Right atrium auricular region (tissue), 2 donors: Measurements from ENCODE around the gene MED13. TPM values are rescaled to one million over a fixed set of nuclear protein-coding genes. Genes with fewer than 3 reads are reported as not detected.

ENCODE experiments used
- DNase-seq: peaks from one replicate; pipeline ENCODE4 v3.0.0-alpha.2; 2019; ENCODE audit warnings: low spot score
- H3K27ac ChIP-seq, 2 donors: fragments of 200-600 bp; sonication (generic); 1 replicate in 1 of 2; 2 replicates in 1 of 2; pipeline ENCODE4 v1.5.1; 2016 to 2019
- H3K27me3 ChIP-seq, 2 donors: fragments of 200-600 bp; sonication (generic); one replicate each; pipeline versions ENCODE4 v1.5.1 to v1.6.0; 2017 to 2019
- H3K36me3 ChIP-seq: fragments of 200-600 bp; sonication (generic); one replicate; pipeline ENCODE4 v1.5.1; 2016
- H3K4me1 ChIP-seq, 2 donors: fragments of 200-600 bp; sonication (generic); one replicate each; pipeline versions ENCODE4 v1.5.1 to v1.6.0; 2017 to 2019
- H3K4me3 ChIP-seq, 2 donors: fragments of 200-600 bp; sonication (generic); 1 replicate in 1 of 2; 2 replicates in 1 of 2; pipeline ENCODE4 v1.5.1; 2017 to 2019; ENCODE audit warnings: mild to moderate bottlenecking in 1 of 2, moderate library complexity in 1 of 2
- H3K9me3 ChIP-seq, 2 donors: fragments of 200-600 bp; sonication (generic); one replicate each; pipeline ENCODE4 v1.5.1; 2019
- total RNA-seq, 2 donors: library from RNA; depleted of rRNA; stranded (reverse); fragments of >200 nt; gene quantifications; one replicate each; pipeline ENCODE4 v1.1.0, GENCODE V29; 2016
- TF ChIP-seq, protein P1 (sequence below), 2 donors: fragments of 200-600 bp; sonication (generic); IDR thresholded peaks; one replicate each; pipeline ENCODE4 v1.5.1; 2019; ENCODE audit warnings: antibody characterized with exemption in 2 of 2

MED13 gene
- total RNA-seq, 2 donors from 2014 or later = 33.2 to 42.4 TPM

DNA sequence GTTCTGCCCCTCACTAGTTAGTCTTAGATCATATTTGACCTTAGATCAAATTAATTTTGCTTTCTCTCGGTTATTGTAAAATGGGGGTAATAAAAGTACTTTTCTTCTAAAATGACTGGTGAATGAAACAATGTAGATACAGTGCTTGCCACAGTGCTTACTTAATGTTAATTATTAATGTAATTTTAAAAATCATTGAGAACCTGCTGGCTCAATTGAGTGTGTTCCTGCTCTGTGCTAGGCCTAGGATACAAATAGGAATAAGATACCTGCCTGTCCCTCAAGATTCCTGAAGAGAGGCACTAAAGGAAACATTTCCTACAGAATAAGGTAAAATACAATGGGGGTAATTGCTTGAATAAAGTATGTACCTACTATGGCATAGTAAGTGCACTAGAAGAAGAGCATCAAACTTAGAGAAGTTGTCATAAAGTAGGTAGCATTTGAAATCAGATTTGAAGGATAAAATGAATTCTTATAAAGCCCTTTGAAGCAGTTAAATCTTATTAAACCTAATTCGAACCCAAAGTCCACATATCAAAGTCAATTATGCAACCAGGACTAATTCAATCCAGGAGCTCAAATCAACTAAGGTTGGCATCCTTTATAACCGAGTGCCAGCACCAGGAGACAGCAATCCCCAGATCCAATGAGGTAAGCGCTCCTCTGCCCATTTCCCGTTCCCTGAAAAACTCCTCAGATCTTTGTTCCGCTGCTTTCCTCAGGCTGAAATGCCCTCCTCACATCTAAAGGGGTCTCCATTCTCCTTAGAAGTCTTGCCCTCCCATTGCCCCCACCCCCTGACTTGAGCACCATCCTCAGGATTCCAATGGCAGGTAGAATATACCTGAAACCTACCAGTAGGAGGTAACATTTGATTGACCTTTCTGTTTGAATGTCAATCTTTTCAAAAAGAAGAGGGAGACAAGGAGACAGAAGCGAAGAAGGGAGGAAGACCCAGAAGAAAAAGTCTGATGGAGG, 2.4 kb upstream of the MED13 start:
- no peak for DNase-seq
- H3K4me1 ChIP-seq = peaks cover 0 to 15% of the 10 kb centered on the region in 2 donors
- H3K27me3 ChIP-seq = no peaks in the 10 kb centered on the region
- no peak overlapping the region for H3K27ac ChIP-seq
- no peaks in the 10 kb centered on the region for H3K36me3 ChIP-seq
- no peaks in the 10 kb centered on the region for H3K9me3 ChIP-seq
- TF ChIP-seq, protein P1, sequence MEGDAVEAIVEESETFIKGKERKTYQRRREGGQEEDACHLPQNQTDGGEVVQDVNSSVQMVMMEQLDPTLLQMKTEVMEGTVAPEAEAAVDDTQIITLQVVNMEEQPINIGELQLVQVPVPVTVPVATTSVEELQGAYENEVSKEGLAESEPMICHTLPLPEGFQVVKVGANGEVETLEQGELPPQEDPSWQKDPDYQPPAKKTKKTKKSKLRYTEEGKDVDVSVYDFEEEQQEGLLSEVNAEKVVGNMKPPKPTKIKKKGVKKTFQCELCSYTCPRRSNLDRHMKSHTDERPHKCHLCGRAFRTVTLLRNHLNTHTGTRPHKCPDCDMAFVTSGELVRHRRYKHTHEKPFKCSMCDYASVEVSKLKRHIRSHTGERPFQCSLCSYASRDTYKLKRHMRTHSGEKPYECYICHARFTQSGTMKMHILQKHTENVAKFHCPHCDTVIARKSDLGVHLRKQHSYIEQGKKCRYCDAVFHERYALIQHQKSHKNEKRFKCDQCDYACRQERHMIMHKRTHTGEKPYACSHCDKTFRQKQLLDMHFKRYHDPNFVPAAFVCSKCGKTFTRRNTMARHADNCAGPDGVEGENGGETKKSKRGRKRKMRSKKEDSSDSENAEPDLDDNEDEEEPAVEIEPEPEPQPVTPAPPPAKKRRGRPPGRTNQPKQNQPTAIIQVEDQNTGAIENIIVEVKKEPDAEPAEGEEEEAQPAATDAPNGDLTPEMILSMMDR (IDR thresholded peaks at IDR 0.05) = no peak
- no peak overlapping the region for H3K4me3 ChIP-seq

DNA sequence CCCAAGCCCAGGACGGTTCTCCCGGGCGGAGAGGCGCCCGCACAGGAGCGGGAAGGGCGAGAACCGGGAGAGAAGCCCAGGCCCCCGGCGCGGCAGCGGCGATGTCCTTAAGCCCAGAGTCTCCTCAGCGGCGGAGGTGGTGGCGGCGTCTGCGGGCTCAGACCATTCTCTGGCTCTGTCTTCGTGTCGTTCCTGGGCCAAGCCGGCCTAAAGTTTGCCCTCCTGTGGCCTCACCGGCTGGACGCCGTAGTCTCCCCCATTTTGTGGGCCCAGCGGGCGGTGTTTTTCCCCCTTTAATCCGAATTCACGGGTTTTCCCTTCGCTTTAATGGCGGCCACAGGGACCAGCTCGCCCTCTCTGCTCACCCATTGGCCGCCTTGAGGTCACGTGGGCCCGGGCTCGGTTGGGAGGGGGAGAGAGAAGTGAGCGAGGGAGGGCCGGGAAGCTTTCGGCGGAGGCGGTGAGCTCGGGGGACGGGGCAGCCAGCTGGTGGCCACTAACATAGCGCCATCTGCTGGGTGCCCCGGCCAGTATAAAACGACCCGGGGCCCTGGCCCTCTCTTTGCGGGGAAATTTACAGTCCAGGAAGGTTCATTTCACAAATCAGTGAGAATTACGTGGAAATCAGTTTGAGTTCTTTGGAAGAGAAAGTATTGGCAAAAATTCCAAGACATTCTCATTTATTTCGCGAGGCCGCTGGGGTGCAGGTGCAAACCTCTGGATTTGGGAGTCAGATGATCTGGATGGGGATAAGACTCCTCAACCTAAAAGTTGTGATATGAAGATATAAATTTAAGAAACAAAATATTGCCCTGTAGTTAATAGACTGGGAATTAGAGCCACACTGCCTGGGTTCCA, 762 bp upstream of the MED13 start:
- peak; percentile 98 for DNase-seq
- H3K27ac ChIP-seq = peak overlapping the region; percentile 100
- H3K4me1 ChIP-seq = peaks cover 0 to 30% of the 10 kb centered on the region in 2 donors
- H3K36me3 ChIP-seq = peaks cover 5% of the 10 kb centered on the region
- H3K4me3 ChIP-seq = peak overlapping the region; percentile 87 to 99
- no peaks in the 10 kb centered on the region for H3K9me3 ChIP-seq
- no peaks in the 10 kb centered on the region for H3K27me3 ChIP-seq
- TF ChIP-seq, protein P1 (IDR thresholded peaks at IDR 0.05) = peak; percentile 90 to 95

DNA sequence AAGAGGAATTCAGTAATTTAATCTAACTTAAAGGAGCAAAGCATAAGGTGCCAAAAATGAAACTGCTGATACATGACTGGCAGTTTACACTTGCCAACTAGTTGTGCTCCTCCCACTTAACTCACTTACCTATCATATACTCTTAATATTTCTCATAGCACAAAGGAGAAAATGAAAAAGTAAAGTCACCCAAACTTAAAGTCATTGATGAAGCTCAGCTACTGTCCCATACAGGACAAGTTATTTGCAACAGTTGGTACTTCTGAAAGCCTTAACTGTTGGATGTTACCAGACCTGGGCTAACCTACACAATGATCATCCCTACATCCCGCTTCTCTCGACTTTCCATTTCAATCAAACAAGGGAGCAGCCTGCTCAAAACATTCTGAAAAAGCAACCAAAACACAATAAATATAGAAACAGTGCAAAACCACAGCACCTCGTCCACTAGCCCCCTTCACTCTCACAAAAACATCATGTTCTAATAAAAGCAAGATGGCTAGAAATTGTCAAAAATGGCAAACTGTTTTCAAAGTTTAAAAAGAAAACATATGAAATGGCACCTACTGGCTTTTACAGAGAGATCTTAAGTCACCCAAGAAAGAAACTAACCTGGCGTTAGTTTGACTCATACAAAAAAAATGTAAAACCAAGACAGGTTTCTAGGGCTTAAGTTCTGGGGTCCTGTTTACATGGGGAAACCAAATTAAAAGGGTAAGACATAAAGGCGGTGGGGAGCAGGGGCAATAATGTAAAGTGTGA, 868 bp downstream of the MED13 start:
- Histone ChIP-seq H3K4me3 (peak overlapping the region; percentile 87 to 99), H3K27ac (peak overlapping the region; percentile 100), H3K36me3 (peaks cover 8% of the 10 kb centered on the region), H3K4me1 (peaks cover 0 to 46% of the 10 kb centered on the region in 2 donors), H3K27me3 (no peaks in the 10 kb centered on the region), H3K9me3 (no peaks in the 10 kb centered on the region)
- DNase-seq = no peak
- TF ChIP-seq, protein P1 (IDR thresholded peaks at IDR 0.05) = no peak

DNA sequence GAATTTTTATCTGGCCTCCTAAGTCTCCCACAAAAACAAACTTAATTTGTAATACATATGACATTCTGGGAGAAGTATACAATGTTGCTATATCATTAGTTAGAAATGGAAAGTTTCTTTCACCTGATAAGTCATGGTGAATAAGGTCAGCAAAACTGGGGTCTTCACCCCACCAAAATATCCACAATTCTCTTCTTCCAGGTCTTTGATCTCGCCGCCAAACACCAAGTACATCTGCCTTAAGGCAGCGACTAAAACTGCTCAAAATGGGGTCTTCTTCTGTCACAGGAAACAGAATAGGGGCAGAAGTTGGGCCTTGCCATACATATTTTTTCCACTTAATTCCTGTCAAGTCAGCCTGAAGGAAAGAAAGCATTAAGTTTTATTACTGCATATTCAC, 2.1 kb downstream of the MED13 start:
- Histone ChIP-seq H3K4me3 (peak overlapping the region in 1 of 2 donors; percentile 87), H3K4me1 (peaks cover 0 to 56% of the 10 kb centered on the region in 2 donors), H3K36me3 (peaks cover 8% of the 10 kb centered on the region), H3K27ac (peak overlapping the region in 1 of 2 donors; percentile 20), H3K9me3 (no peaks in the 10 kb centered on the region), H3K27me3 (no peaks in the 10 kb centered on the region)
- no peak for DNase-seq
- TF ChIP-seq, protein P1 (IDR thresholded peaks at IDR 0.05) = no peak

DNA sequence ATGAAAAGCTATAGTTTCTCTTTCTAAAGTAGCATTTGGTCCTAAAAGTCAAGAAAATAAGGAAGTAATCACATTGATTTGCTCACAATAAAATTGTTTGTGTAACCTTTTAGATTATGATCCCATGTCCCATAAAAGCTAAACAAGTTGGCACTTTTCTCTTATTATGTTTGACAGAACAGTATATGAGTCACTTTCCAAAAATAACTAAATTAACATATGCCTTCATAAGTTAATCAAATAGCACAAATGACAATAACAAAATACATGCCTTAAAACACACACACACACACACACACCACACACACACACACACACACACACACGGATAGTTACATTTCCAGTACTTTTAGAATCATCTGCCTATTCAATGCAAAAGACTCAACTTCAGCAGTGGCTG, 2.8 kb downstream of the MED13 start:
- TF ChIP-seq, protein P1 (IDR thresholded peaks at IDR 0.05) = no peak
- Histone ChIP-seq H3K27me3 (no peaks in the 10 kb centered on the region), H3K27ac (peak overlapping the region in 1 of 2 donors; percentile 20), H3K36me3 (peaks cover 8% of the 10 kb centered on the region), H3K9me3 (no peaks in the 10 kb centered on the region), H3K4me1 (peaks cover 0 to 63% of the 10 kb centered on the region in 2 donors), H3K4me3 (peak overlapping the region in 1 of 2 donors; percentile 87)
- DNase-seq = no peak
